AG09309 (cell line): ENCODE measurements around the gene NOTCH2.

Source experiments
- DNase-seq: peaks from one replicate; pipeline ENCODE4 v3.0.0-alpha.2; 2010; ENCODE audit warnings: low read depth
- H3K4me3 ChIP-seq: 2 replicates; pipeline ENCODE4 v1.5.1; 2011; ENCODE audit warnings: mild to moderate bottlenecking, low read depth, low read length, moderate library complexity; ENCODE audit not compliant: control insufficient read depth
- TF ChIP-seq, protein P1 (sequence below): IDR thresholded peaks from 2 replicates; pipeline ENCODE4 v1.5.1; 2011; ENCODE audit warnings: mild to moderate bottlenecking, low read depth, low read length, inconsistent platforms; ENCODE audit not compliant: insufficient read depth, control insufficient read depth; ENCODE audit errors: missing control alignments

The NOTCH2 gene

DNA sequence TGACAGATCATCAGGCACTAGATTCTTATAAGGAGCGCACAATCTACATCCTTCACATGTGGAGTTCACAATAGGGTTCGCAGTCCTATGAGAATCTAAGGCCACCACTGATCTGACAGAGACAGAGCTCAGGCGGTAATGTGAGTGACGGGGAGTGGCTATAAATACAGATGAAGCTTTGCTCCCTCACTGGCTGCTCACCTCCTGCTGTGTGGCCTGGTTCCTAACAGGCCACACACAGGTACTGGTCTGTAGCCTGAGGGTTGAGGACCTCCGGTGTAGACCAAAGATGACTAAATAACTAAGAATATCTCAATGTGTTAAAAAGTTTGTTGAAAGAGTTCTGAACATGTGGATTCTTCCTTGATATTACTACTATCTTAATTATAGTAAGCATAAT, 117.0 kb downstream of the NOTCH2 start:
- DNase-seq, result no peak
- TF ChIP-seq, protein P1, sequence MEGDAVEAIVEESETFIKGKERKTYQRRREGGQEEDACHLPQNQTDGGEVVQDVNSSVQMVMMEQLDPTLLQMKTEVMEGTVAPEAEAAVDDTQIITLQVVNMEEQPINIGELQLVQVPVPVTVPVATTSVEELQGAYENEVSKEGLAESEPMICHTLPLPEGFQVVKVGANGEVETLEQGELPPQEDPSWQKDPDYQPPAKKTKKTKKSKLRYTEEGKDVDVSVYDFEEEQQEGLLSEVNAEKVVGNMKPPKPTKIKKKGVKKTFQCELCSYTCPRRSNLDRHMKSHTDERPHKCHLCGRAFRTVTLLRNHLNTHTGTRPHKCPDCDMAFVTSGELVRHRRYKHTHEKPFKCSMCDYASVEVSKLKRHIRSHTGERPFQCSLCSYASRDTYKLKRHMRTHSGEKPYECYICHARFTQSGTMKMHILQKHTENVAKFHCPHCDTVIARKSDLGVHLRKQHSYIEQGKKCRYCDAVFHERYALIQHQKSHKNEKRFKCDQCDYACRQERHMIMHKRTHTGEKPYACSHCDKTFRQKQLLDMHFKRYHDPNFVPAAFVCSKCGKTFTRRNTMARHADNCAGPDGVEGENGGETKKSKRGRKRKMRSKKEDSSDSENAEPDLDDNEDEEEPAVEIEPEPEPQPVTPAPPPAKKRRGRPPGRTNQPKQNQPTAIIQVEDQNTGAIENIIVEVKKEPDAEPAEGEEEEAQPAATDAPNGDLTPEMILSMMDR, result no peak

DNA sequence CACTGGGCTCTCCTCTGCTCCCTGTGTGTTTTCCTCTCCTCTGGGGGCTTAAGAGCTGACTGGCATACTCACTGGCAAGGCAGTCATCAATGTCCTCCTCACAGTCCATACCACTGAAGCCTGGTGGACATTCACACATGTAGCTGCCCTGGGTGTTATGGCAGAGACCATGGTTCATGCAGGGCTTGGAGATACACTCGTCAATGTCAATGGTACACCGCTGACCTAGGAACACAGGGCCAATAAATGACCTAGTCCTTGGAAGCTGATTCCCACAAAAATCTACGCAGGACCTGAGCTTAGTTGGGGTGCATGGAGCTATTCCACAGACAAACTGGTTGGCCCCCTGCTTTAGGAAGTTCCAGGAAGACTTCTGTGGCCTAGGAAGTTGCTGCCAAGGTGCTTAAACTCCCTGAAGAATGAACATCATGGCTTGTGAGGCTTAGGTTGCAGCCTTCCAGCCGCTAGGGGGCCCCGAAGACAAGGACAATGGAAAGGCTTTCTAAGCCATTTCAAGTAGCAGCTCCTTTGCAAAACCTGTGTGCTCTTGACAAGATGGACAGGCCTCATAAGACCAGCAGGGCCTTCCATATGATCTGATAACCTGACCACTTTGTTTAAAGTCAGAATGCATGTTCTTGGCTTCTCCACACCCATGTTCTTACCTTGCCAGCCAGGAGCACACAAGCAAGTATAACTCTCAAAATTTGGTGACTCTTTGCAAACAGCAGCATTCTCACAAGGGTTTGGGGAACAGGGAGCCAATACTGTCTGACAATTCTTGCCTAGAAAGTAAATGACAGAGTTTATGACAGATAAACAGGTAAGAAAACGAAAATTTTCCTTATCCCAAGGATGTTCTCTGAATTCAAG, 120.9 kb downstream of the NOTCH2 start:
- DNase-seq, result peak; percentile 43
- TF ChIP-seq, protein P1, result peak; percentile 91
- H3K4me3 ChIP-seq, result no peak overlapping the region

More for the DNA sequence above, 117.0 kb downstream of the NOTCH2 start:
- no peak overlapping the region for H3K4me3 ChIP-seq

DNA sequence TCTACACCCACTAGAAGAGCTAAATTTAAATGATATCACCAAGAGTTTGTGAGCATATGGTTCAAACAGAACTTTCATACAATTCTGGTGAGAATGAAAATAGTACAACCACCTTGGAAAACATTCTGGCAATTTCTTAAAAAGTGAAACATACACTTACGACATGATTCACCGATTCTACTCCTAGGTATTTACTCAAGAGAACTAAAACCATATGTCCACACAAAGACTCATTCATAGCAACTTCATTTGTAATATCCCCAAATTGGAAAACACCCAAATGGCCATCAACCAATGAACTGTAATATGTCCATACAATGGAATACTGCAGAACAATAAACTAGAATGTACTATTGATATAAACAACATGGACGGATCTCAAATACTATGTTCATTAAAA, 122.0 kb downstream of the NOTCH2 start:
- TF ChIP-seq, protein P1, result no peak
- H3K4me3 ChIP-seq, result no peak overlapping the region
- peak; percentile 75 for DNase-seq

DNA sequence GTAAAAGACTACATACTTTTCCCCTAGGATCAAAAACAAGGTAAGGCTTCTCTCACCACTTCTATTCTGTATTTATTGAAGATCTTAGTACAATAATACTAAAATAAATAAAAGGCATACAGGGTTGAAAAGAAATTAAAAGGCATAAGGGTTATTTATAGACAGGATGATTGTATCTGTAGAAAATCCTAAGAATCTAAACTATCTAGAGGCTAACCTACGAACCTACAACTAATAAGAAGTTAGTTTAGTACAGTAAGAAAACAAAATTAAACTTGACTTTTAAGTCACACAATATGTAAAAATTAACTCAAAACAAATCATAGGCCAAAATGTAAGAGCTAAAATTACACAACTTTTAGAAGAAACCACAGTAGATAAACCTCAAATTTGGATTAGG, 122.7 kb downstream of the NOTCH2 start:
- no peak overlapping the region for H3K4me3 ChIP-seq
- TF ChIP-seq, protein P1, result no peak
- DNase-seq, result no peak

DNA sequence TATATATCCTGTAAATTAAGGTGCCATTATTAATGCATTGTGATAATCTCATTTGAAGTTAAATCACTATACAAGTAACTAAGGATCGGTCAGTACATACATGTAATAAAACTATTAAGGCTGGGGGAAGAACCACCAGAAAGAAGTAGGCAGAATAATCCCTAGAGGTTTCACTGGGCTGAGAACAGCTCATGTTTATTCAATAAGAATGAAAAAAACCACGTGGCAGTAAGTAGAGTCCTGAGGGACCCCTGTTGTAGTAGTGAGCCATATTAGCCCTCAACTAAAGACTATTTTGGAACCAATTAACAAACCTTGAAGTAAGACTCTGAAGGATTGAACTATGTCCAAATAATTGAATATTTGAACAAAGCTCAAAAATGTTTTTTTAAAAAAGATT, 126.2 kb downstream of the NOTCH2 start:
- DNase-seq, result no peak
- TF ChIP-seq, protein P1, result no peak
- H3K4me3 ChIP-seq, result no peak overlapping the region

DNA sequence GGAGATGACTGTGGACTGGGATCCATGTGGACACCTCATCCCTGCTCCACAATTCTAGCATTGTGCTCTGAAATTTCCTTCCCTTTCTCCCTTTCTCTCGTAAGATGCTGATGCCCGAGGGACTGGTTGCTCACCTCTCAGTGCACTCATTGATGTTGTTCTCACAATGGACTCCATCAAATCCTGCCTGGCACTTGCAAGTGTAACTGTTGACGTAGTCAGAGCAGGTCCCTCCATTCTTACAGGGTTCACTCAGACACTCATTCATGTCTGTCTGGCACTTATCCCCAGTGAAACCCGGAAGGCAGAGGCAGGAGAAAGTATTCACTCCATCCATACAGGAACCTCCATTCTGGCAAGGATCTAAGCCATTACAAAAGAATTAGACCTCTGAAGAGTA, 128.1 kb downstream of the NOTCH2 start:
- no peak overlapping the region for H3K4me3 ChIP-seq
- no peak for DNase-seq

More for the DNA sequence above, 128.1 kb downstream of the NOTCH2 start:
- TF ChIP-seq, protein P1, result no peak
